Lung (tissue), 12 donors: Measurements from ENCODE around the gene MDFIC. TPM values are rescaled to one million over a fixed set of nuclear protein-coding genes. Genes with fewer than 3 reads are reported as not detected.

Source experiments
- ATAC-seq: fragments of 200-7000 bp; cut with Tn5 transposase; one replicate; pipeline ENCODE4 v1.9.1; 2020; ENCODE audit warnings: moderate number of reproducible peaks; ENCODE audit not compliant: insufficient read depth, low FRiP score
- DNase-seq, 3 donors: peaks; one replicate each; pipeline ENCODE4 v3.0.0-alpha.2; 2013 to 2017
- H3K27ac ChIP-seq, 2 donors: one replicate each; pipeline ENCODE4 v1.5.1; 2013; ENCODE audit warnings: mild to moderate bottlenecking in 2 of 2, moderate library complexity in 2 of 2, control low read depth in 1 of 2, inconsistent platforms in 1 of 2, low read depth in 1 of 2, low read length in 1 of 2
- H3K27me3 ChIP-seq, 3 donors: one replicate each; pipeline ENCODE4 v1.5.1; 2013; ENCODE audit warnings: low read length in 2 of 3; ENCODE audit not compliant: control insufficient read depth in 3 of 3, insufficient read depth in 3 of 3
- H3K36me3 ChIP-seq, 4 donors: one replicate each; pipeline ENCODE4 v1.5.1; 2013; ENCODE audit warnings: low read length in 4 of 4, mild to moderate bottlenecking in 1 of 4, moderate library complexity in 1 of 4; ENCODE audit not compliant: control insufficient read depth in 4 of 4, insufficient read depth in 4 of 4
- H3K4me1 ChIP-seq, 5 donors: one replicate each; pipeline ENCODE4 v1.5.1; 2013; ENCODE audit warnings: low read length in 5 of 5, mild to moderate bottlenecking in 2 of 5, moderate library complexity in 1 of 5; ENCODE audit not compliant: control insufficient read depth in 5 of 5, insufficient read depth in 5 of 5
- H3K4me3 ChIP-seq: one replicate; pipeline ENCODE4 v1.5.1; 2013; ENCODE audit warnings: mild to moderate bottlenecking, control low read depth, moderate library complexity
- H3K9ac ChIP-seq, 2 donors: one replicate each; pipeline ENCODE4 v1.5.1; 2013; ENCODE audit warnings: low read length in 2 of 2, control low read depth in 1 of 2; ENCODE audit not compliant: insufficient read depth in 1 of 2
- H3K9me3 ChIP-seq, 4 donors: one replicate each; pipeline ENCODE4 v1.5.1; 2013; ENCODE audit warnings: low read length in 3 of 4, mild to moderate bottlenecking in 1 of 4, moderate library complexity in 1 of 4; ENCODE audit not compliant: control insufficient read depth in 4 of 4, insufficient read depth in 3 of 4
- CTCF ChIP-seq: IDR thresholded peaks from 2 replicates; pipeline ENCODE4 v1.5.1; 2012; ENCODE audit warnings: mild to moderate bottlenecking; ENCODE audit errors: control extremely low read depth, extremely low read depth
- WGBS, 2 donors: extraction: QIAGEN DNeasy Blood & Tissue Kit; methylation state at CpG; one replicate each; pipeline ENCODE4 v1.1.7; 2013; 5-methylcytosine and 5-hydroxymethylcytosine counted together
- polyA plus RNA-seq, 2 donors: library from polyadenylated mRNA; stranded (reverse); fragments of 200-250 nt; gene quantifications; one replicate each; pipeline ENCODE4 v1.2.1, GENCODE V29; 2013
- total RNA-seq, 2 donors: library from RNA; depleted of rRNA in 1 of 2; stranded (reverse); fragments of >200 nt in 1 of 2; gene quantifications; one replicate each; pipeline ENCODE4 v1.2.1, GENCODE V29; 2014 to 2021
- donor health status: control.
- donor health status: control.
- donor health status: Bipolar disorder and iron deficiency.
- donor health status: healthy.
- donor health status: DM: yes; HTN: yes; CAD: no.

Gene MDFIC
- total and polyA plus RNA-seq, 4 donors = 13.3 to 55.5 (median 25.5) TPM

- TF ChIP-seq CTCF = no peak
- WGBS, 2 donors = 84 to 90% methylated on average over 5 of the region's 5 CpGs
- Histone ChIP-seq H3K9ac (no peak overlapping the region), H3K4me1 (peaks cover 0 to under 1% (median 0%) of the 10 kb centered on the region in 5 donors), H3K9me3 (no peaks in the 10 kb centered on the region), H3K36me3 (no peaks in the 10 kb centered on the region), H3K4me3 (no peak overlapping the region), H3K27ac (no peak overlapping the region), H3K27me3 (no peaks in the 10 kb centered on the region)
- DNase-seq (no peak), ATAC-seq (no peak)
Observed at GRCh38 chr7:115032715-115033703, 111.1 kb downstream of the MDFIC start.

DNA sequence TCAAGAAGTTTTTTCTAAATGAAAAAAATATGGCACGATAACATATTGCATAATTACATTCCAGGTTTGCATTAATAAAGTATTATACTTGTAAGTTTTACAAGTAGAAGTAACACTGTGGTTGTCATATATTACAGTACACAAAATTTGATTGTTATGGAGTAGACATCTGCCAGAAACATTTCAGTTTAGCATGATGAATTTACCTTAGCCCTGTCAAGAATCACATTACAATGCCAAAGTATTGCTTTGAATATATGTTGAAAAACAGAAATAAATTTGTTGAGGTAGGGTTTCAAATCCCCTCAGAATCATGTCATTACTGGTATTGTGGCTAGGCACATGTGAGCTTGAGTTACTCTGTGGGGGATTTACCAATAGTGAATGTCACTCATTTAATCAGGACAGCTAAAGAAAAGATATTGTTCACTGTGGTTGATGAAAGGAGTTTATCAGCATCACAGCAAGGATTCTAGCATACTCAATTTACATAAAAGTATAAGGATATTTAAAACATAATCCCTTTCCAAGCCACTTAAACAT is 112.1 kb downstream of the MDFIC start:
- Histone ChIP-seq H3K36me3 (no peaks in the 10 kb centered on the region), H3K27ac (no peak overlapping the region), H3K4me1 (peaks cover 0 to 3% (median 0%) of the 10 kb centered on the region in 5 donors), H3K9me3 (no peaks in the 10 kb centered on the region), H3K4me3 (no peak overlapping the region), H3K27me3 (no peaks in the 10 kb centered on the region), H3K9ac (no peak overlapping the region)
- ATAC-seq = no peak
- no peak for TF ChIP-seq CTCF
- WGBS, 2 donors = 74 to 78% methylated on average over 1 of the region's 1 CpG
- no peak for DNase-seq

GRCh38 chr7:115034515-115034914 is 112.6 kb downstream of the MDFIC start:
- no peak for ATAC-seq
- Histone ChIP-seq H3K9ac (no peak overlapping the region), H3K27me3 (no peaks in the 10 kb centered on the region), H3K4me3 (no peak overlapping the region), H3K27ac (no peak overlapping the region), H3K4me1 (peaks cover 0 to 3% (median 0%) of the 10 kb centered on the region in 5 donors), H3K36me3 (no peaks in the 10 kb centered on the region), H3K9me3 (no peaks in the 10 kb centered on the region)
- no peak for DNase-seq
- WGBS, 2 donors = 92 to 94% methylated on average over 2 of the region's 2 CpGs
- TF ChIP-seq CTCF = no peak
